KBM-7 (cell line): ENCODE data around the gene TMEM161A.

Experiments
- DNase-seq: peaks from one replicate; pipeline ENCODE4 v3.0.0-alpha.2; 2015
- in situ Hi-C: fragments of 300-500 bp; cut with MboI; formaldehyde crosslinking; loops from 2 replicates; pipeline ENCODE4 v1.14.3; 2020; ENCODE audit warnings: low sequenced_read_pairs, low pct_unique_long_range_greater_than_20kb, mixed read lengths

The TMEM161A gene

DNA sequence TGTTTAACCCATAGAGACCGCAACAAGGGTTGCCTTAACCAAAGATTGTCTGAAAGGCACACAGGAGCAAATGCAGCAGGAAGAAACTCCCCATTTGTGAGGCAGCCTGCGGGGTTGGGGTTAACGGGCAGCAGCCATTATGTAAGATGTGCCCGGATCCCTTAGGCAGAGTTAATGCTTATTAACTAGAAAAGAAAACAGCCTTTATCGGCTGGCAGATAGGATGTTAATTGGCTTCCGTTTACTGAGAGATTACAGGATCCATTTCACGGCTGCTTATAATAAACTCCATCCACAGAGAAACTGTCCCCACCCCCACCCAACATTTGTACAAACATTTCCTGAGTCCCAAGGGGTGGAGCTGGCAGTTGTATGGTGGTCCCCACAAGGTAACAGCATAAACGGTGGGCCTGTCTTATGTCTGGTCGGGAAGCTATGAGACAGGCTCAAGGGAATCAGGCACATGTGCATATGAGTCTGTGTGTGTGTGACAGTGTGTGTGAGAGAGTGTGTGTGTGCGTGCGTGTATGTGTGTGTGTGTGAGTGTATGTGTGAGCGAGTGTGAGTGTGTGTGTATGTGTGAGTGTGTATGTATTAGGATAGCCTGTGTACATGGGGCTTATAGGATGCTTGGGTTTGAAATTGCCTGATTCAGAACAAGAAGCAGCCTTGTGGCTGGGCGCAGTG, 63.9 kb downstream of the TMEM161A start:
- DNase-seq = no peak
- in situ Hi-C loops = no loop called here

DNA sequence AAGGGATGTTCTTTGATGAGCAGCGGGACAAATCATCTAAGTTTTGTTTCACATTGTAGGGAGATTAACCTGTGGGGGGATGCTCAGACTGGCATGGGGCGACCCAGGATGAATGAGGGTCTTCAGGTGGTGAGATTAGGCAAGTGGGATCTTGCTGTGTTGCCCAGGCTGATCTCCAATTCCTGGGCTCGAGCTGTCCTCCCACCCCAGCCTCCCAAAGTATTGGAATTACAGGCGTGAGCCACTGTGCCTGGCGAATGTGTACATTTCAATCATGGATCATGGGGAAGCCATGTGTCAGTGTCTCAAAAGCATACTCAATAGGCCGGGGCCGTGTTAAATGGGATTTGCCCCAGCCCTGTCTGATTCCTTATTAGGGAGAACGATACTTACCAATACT, 66.4 kb downstream of the TMEM161A start:
- no peak for DNase-seq
- in situ Hi-C loops = no loop called here
